ENCODE results near the gene NET1.

Gene NET1

DNA sequence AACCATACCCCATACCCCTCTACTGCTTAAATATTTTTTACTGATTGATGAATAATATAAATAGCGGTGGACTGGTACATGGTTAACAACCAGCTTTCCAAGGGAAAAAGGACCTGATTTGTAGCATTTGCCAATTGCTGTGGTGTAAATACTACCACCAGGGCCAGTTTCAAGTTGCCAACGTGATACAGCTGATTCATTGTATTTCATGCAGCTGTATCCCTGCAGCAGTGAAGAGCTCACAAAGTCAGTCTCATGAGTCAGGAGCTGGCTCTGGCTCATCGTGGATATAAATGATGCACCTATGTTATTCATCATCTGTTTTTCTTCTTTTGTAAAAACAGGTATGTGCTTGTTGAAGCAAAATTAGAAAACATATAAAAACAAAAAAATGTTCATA lies 71.8 kb downstream of the NET1 start:
- no peaks in the 10 kb centered on the region; the same call in none of the 2 replicates for H3K27me3 ChIP-seq (replicated peaks; ENCODE audit: control insufficient read depth, insufficient read depth, low read length)
- DNase-seq (ENCODE audit: extremely low read depth, insufficient read length): no peak
- TF ChIP-seq, protein P1, sequence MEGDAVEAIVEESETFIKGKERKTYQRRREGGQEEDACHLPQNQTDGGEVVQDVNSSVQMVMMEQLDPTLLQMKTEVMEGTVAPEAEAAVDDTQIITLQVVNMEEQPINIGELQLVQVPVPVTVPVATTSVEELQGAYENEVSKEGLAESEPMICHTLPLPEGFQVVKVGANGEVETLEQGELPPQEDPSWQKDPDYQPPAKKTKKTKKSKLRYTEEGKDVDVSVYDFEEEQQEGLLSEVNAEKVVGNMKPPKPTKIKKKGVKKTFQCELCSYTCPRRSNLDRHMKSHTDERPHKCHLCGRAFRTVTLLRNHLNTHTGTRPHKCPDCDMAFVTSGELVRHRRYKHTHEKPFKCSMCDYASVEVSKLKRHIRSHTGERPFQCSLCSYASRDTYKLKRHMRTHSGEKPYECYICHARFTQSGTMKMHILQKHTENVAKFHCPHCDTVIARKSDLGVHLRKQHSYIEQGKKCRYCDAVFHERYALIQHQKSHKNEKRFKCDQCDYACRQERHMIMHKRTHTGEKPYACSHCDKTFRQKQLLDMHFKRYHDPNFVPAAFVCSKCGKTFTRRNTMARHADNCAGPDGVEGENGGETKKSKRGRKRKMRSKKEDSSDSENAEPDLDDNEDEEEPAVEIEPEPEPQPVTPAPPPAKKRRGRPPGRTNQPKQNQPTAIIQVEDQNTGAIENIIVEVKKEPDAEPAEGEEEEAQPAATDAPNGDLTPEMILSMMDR (IDR thresholded peaks at IDR 0.05; ENCODE audit: insufficient read depth, low read length, poor library complexity, severe bottlenecking): no peak
- no peaks in the 10 kb centered on the region for H3K36me3 ChIP-seq (ENCODE audit: control insufficient read depth, insufficient read depth, low read length)
- H3K4me3 ChIP-seq (replicated peaks; ENCODE audit: low read depth, low read length): no peak overlapping the region

DNA sequence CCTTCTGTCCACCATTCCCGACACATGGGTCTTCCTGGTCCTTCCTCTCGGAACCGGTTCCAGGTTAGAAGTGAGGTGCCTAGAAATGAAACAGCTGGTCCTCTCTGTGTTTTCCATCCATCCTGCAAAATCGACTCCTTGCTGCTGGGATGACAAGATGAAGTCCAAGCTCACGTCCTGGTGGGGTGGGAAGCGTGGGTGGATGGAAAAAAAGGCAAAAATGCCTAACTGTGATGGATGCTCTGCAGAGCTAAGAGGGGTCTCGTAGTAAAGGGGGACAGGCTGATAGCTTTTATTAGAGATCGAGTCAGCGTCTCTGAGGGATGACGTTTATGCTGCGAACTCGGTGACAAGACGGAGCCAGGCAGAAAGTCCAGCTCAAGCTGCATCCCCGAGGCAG lies 72.9 kb downstream of the NET1 start:
- DNase-seq (ENCODE audit: extremely low read depth, insufficient read length): no peak
- Histone ChIP-seq H3K36me3 (ENCODE audit: control insufficient read depth, insufficient read depth, low read length) (no peaks in the 10 kb centered on the region), H3K4me3 (replicated peaks; ENCODE audit: low read depth, low read length) (no peak overlapping the region), H3K27me3 (replicated peaks; ENCODE audit: control insufficient read depth, insufficient read depth, low read length) (no peaks in the 10 kb centered on the region; the same call in none of the 2 replicates)
- TF ChIP-seq, protein P1 (IDR thresholded peaks at IDR 0.05; ENCODE audit: insufficient read depth, low read length, poor library complexity, severe bottlenecking): no peak

DNA sequence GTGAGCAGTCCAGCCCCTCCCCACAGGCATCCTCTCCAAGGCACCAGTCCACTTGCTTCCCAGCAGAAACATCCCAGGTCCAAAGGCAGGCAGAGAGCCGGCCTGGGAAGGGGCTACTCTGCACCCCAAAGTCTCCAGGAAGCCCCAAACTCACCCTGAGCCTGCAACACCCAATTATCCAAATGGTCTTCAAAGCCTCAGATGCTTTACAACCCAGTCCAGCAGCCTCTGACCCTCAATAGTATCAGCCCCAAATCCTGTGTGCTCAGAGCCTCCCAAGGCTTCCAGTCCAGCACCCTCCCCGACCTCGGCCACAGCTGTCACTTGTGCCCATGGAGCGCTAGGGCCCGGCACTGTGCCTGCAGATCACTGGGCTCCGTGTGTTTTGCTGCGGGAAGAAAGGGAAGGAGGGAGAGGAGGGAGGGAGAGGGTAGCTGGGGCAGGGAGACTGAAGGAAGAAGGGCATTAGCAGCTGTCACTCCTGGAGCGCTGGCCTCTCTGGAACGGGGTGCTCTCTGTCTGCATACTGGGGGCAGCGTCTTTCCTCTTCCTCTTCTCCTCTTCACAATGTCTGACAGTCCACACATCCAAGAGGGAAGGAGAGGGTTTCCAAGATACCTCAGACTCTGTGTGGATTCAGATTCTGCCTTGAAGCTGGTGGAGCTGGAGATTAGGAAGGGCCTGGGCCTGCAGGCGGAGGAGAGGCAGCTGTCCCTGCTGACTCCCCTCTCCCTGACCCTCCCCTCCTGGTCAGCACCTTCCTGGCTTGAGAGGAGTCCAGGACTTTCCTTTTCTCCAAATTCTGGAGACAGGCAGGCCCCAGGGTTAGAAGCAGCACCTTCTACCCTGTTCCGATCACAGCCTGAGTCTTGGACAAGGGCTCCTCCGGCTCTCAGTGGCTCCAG lies 73.8 kb downstream of the NET1 start:
- DNase-seq (ENCODE audit: extremely low read depth, insufficient read length): no peak

DNA sequence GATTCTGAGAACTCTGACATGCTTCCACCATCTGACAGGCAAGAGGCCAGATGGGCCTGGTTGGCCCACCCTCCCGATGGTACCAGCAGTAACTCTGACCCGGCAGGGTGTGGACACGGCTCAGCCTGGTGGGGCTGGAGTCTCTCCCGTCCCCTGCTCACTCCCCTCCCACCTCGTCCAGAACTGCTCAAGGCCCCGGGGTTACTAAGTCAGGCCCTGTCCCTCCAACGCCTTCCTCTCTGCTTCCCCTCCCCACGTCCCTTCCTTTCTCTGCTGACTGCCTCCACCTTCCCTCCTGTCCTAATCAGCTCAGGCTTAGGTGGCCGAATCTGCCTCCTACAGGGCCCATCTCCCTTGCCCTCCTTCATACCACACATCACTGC lies 74.5 kb downstream of the NET1 start:
- no peak for DNase-seq (ENCODE audit: extremely low read depth, insufficient read length)
- no peaks in the 10 kb centered on the region; the same call in none of the 2 replicates for H3K27me3 ChIP-seq (replicated peaks; ENCODE audit: control insufficient read depth, insufficient read depth, low read length)
- H3K4me3 ChIP-seq (replicated peaks; ENCODE audit: low read depth, low read length): no peak overlapping the region
- TF ChIP-seq, protein P1 (IDR thresholded peaks at IDR 0.05; ENCODE audit: insufficient read depth, low read length, poor library complexity, severe bottlenecking): no peak
- no peaks in the 10 kb centered on the region for H3K36me3 ChIP-seq (ENCODE audit: control insufficient read depth, insufficient read depth, low read length)

More for the DNA sequence above, 73.8 kb downstream of the NET1 start:
- Histone ChIP-seq H3K27me3 (replicated peaks; ENCODE audit: control insufficient read depth, insufficient read depth, low read length) (no peaks in the 10 kb centered on the region; the same call in none of the 2 replicates), H3K36me3 (ENCODE audit: control insufficient read depth, insufficient read depth, low read length) (no peaks in the 10 kb centered on the region), H3K4me3 (replicated peaks; ENCODE audit: low read depth, low read length) (no peak overlapping the region)
- TF ChIP-seq, protein P1 (IDR thresholded peaks at IDR 0.05; ENCODE audit: insufficient read depth, low read length, poor library complexity, severe bottlenecking): no peak

DNA sequence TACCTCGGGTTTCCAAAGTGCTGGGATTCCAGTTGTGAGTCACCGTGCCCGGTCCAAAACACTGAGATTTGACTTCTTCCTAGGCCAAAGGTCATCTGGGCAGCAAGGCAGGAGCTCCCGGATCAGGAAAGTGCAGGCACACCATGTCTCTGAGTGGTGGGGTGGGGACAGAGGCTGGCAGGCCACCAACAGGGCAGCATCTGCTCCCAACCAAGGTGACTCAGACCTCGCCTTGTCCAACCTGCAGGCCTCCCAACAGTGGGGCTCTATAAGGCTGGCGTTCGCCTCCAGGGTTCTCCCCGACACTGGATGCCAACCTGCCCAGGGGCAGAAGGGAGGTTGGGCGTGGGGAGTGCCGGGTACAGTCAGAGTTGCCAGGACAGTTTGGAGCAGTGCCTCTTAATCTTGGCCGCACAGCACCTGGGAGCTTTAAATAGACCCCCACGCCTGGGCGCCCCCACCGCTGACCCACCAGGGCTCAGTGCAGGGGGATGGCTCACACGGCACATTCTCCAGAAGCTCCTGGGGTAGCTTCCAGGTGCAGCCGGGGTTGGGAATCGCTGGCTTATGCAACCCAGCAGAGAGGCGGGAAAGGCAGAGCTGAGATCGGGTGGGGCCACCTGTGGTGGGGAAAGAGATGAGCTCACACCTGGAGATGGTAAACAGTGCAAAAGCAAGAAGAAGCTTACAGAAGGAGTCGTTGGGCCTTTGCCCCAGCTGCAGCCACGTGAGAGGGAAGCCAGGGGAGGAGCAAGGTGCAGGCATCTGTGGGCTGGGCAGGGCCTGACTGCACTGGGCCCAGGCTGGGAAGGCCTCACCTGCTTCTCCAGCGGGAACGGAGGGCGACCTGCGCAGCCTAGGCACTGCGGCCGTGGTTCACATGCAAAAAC lies 76.2 kb downstream of the NET1 start:
- Histone ChIP-seq H3K27me3 (replicated peaks; ENCODE audit: control insufficient read depth, insufficient read depth, low read length) (no peaks in the 10 kb centered on the region; the same call in none of the 2 replicates), H3K36me3 (ENCODE audit: control insufficient read depth, insufficient read depth, low read length) (no peaks in the 10 kb centered on the region), H3K4me3 (replicated peaks; ENCODE audit: low read depth, low read length) (no peak overlapping the region)
- DNase-seq (ENCODE audit: extremely low read depth, insufficient read length): no peak
- TF ChIP-seq, protein P1 (IDR thresholded peaks at IDR 0.05; ENCODE audit: insufficient read depth, low read length, poor library complexity, severe bottlenecking): no peak
